Right ventricle myocardium superior (tissue), 1 donor: ENCODE measurements around the gene RHOBTB1. TPM values are rescaled to one million over a fixed set of nuclear protein-coding genes. Genes with fewer than 3 reads are reported as not detected.

Experiments used
- ATAC-seq: fragments of 200-7000 bp; cut with Tn5 transposase; one replicate; pipeline ENCODE4 v1.9.1; 2020; ENCODE audit warnings: mild to moderate bottlenecking; ENCODE audit not compliant: poor library complexity
- DNase-seq: peaks from one replicate; pipeline ENCODE4 v3.0.0-alpha.2; 2020
- intact Hi-C: fragments of 100-400 bp; cut with DNase I; formaldehyde crosslinking; loops from one replicate; pipeline ENCODE4 v1.11.2; 2022
- total RNA-seq: library from RNA; stranded (reverse); fragmentation: NEBNext Ultra II Directional; extraction: Animal tissue kit (Norgen Biotek cat#: 25700); gene quantifications from one replicate; pipeline ENCODE4 v1.2.1, GENCODE V29; 2021
- donor health status: DM: no; HTN: yes; CAD: no; lungs with severe emphysema.

Gene RHOBTB1
- total RNA-seq, 1 donor from 2014 or later: 13.0 TPM

DNA sequence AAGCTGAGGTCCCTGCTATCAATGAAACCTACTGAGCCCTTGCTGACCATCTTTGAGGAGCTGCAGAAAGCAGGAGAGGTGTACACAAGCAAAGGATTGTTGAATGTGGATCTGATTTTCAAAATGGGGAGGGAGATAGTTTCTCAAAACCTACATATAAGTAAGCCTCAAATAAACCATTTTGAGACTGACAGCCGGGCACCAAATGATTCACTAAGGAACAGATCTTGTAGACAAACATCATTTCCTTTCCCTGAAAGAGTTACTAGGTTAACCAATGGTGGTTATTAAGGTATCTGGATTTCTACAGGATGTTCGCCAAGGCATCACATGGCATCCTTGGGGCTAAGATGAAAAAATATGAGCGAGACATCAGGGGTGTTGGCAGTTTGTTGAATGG, 24.5 kb upstream of the RHOBTB1 start:
- DNase-seq (no peak), ATAC-seq (no peak)
- intact Hi-C loops: no loop called here

DNA sequence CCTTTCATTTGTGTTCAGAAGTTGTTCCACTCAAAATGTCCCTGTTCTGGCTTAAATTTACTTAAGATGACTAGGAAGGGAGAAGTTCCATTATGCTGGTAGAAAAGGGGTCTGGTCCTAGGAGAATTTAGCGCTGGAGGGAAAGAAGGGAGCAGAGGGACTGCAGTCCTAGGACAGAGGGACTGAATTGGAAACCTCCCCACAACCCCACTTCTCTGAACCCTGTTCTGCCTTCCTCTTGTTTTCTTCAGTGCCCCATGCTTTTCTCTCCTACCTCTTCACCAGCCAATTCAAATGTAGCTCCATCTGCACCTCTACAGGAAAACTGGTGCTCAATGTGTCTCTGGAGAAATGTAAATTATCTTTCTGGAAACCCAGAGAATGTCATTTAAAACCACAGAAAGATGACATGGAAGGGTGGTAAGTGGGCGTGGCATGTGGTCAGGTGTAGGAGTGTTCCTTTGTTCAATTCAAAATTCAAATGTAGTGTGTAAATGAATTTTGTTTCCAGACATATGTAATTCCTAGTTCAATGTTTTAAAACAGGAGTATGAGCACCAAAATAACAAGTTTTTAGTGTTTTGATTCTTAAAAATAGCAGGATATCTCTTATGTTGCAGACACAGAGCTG, 24.0 kb upstream of the RHOBTB1 start:
- intact Hi-C loops: no loop called here
- ATAC-seq (no peak), DNase-seq (no peak)

DNA sequence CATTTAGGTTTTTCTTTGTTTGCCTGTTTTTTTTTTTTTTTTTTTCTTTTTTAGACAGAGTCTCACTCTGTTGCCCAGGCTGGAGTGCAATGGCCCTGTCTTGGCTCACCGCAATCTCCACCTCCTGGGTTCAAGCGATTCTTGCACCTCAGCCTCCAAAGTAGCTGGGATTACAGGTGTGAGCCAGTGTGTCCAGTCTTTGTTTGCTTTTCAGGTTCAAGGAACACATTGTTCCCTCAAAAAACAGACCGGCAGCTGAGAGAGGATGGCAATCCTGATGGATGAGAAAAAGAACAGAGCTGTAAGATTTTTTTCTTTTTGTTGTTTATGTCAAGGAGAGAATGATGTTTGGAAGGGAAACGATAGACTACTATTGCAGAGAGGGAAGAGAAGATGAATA, 23.3 kb upstream of the RHOBTB1 start:
- intact Hi-C loops: no loop called here
- ATAC-seq: no peak
- DNase-seq: no peak

DNA sequence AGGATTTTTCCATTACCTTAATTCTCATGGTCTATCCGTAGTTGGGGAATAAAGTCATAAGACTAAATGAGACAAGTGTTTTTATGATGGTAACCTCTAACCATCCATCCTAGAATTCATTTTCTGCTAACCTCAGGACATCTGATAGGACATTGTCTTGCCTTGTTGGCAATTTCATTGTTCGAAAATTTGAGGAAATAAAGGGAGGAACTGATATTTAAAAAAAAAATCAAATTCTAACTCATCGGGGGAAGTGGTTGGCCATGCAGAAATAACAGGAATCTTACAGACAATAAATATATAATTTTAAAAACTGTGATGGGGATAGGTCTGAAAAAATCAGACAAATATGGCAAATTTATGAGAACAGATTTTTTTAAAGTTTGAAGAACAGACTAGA, 21.7 kb upstream of the RHOBTB1 start:
- intact Hi-C loops: loop anchor here (2.0 kb wide), 1 partner anchor 149 kb away; no protein-coding TSS in a partner anchor
- ATAC-seq: no peak
- DNase-seq: no peak

DNA sequence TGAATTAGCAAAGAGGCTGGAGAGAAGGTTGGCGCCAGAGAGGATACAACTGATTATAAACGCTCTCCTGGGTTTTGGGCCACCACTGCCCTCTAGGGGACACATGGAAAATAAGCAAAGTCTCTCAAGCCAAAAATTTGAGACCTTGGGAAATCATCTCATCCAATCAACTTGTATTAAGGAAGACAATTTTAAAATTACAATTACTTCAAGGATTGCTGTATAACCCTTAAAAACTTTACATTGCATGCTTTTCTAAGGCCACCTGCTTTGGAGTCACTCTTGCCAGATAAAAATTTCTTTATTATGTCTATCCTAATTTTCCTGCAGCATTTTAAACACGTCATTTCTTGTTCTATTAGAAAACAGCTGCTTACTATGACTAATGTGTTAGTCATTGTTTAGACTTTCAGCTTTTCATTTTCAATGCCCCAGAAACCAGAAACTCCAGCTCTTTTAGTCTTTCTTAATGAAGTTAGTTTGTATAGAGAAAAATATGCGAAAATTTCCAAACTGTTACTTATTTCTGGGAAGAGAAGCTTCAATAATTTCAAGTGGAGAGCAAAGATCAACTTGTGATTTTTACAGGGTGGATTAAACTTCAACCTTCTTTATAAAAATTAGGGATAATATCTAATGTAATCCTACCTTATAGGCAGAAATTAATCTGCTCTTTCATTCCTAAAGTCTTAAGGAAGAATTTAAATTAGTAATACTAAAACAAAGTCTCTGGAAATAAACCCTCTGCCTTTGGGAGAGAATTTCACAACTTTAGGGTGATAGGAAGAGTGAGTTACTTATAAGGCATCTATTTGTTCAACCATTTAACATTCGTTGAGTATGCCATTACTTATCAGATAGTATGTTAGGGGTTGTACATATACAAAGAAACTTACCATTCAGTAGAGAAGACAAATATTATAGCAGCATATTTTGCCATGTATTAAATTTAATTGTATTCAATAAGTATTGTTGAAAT, 20.6 kb upstream of the RHOBTB1 start:
- peak; percentile 93 for ATAC-seq
- intact Hi-C loops: loop anchor here (2.0 to 5.0 kb wide), 2 partner anchors 82 to 148 kb away; no protein-coding TSS in a partner anchor
- DNase-seq: peak; percentile 59

DNA sequence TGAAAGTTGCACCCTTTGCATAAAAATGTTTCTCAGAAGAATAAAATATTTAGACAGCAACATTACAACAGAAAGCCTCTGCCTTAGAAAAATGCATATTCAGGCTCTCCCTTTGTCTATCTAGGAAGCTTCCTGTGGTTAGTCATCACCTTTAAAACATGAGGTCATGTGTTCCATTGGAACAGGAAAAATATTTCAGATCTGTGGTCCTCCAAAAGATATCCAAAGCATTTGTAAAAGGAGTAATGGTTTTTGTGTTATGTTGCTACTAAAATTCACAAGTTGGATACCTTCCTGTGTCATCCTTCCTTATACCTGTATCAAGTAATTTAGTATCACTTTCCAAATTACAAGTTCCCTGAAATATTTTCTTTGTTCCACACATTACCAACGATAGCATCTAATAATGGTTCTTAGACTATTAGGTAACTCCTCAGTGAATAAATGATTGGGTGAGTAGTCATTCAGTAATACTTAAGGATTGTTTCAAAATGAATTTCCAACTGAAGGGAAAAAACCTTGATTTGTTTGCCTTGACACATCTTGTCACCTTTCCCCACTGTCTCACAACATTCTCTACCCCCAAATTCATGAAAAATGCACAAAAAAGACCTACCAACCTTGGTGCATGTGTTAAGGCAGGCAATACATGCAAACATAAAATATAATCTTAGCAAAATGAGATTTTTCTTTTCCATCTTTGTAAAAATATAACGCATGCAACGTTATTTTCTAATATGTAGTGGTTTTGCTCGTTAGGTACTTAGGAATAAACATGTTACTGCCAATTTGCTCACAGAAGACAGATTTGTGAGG, 19.7 kb upstream of the RHOBTB1 start:
- DNase-seq (no peak), ATAC-seq (no peak)
- intact Hi-C loops: loop anchor here (2.0 to 5.0 kb wide), 2 partner anchors 81 to 147 kb away; no protein-coding TSS in a partner anchor

DNA sequence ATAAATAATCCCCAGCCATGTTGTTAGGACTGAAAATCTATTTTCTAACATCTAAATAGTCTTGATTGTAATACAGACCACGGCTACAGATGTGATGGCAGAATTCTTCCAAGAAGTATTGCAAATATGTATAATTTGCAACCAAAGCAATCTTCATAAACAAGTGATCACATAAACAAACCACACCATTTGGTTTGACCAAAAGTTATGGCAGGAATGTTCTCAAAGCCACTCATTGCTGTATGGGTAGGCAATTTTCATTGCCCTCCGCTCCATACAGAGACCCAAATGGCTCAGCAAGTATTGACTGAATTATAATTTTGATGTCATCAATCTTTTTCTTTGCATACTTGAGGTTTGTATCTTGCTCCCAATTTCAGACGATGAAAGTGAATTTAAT, 19.0 kb upstream of the RHOBTB1 start:
- intact Hi-C loops: loop anchor here (5.0 kb wide), 1 partner anchor 81 kb away; no protein-coding TSS in a partner anchor
- no peak for ATAC-seq

DNA sequence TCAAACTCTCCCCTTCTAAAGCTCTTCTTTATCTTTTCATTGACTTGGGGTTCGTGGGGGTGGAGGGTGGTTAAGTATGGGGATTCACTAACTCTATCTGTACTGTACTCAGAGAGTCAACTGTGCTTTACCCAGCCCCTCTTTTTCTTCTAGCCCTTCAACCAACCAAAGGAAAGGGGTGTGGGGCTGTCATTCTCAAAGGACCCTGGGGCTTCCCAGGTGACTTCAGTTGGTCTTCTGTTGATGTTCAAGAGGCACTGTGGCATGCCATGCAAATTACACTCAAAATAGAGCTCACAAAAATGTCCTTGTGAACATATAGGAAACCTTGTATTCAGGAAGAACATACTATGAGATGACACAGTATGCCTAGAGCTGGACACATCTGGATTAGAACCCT, 16.9 kb upstream of the RHOBTB1 start:
- DNase-seq (no peak), ATAC-seq (no peak)
- intact Hi-C loops: loop anchor here (5.0 kb wide), 1 partner anchor 79 kb away; no protein-coding TSS in a partner anchor

More for the DNA sequence above, 19.0 kb upstream of the RHOBTB1 start:
- no peak for DNase-seq

DNA sequence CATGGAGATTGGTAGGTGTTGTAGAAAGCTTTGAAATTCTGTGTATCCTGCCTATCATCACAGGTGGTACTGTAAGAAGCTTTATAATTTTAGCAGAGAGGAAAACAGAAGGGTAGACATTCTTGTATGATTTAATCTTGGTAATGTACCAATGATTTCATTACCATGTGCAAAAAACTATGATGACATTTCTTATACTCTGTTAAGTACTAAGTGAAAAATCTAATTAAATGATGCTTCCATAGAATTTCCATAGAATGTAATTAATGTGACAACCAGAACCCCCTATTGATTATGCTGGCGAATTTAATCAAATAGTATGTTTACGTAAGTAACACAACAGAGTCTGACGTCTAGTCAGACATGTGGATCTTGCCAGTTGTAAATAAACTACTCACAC, 16.0 kb upstream of the RHOBTB1 start:
- intact Hi-C loops: loop anchor here (5.0 kb wide), 1 partner anchor 78 kb away; no protein-coding TSS in a partner anchor
- ATAC-seq (no peak), DNase-seq (no peak)

DNA sequence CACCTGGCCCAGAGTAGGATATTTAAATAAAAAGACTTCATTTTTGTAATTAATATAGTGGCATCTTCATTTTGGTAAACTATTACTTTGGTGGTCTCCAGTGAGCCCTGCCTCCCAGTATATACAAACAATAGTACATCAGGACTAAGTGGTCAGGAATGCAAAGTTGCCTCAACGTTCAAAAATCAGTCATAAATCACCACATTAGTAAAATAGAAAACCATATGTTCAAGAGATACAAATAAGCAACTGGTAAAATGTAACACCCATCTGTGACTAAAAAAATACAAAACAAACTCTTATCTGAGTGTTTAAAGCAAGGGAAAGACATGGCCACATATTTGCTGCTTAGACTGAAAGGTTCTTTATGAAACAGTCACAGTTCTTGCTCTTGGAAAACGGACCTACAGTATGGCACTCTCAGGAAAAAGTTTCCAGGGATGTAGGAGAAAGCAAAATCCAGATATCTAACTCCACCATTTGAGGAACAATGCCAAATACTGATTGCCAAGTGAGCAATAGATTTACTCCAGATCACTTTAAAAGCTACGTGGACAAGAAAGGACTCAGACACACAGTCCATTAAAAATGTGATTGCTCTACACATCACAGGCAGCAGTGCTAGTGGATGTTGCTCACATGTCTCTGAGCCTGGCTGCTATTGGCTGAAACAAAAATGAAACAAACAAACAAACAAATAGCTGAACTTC, 15.1 kb upstream of the RHOBTB1 start:
- DNase-seq: no peak
- intact Hi-C loops: no loop called here
- ATAC-seq: no peak

DNA sequence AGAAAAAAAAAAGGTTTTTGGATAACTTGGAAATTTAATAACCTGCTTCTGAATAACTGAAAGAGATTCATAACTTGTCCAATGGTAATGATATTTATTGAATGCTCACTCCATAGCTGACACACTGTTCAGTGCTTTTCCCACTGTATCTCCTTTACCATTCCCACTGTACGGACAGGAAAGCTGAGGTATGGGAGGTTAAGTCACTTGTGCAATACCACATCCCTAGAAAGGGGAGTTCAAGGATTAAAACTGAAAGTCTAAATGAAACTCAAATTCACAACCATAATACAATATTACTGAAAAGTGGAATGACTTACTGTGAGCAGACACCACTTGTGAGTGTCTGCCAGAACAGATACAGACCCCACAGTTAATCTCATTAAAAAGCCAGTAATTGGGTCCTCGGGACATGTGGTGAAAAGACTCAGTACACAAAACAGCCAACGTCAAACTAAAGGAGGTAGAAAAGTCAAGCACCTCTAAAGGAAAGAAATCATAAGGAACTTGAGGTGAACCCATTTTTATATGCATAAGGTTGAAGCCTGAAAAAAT, 13.8 kb upstream of the RHOBTB1 start:
- DNase-seq: no peak
- no peak for ATAC-seq
- intact Hi-C loops: no loop called here

DNA sequence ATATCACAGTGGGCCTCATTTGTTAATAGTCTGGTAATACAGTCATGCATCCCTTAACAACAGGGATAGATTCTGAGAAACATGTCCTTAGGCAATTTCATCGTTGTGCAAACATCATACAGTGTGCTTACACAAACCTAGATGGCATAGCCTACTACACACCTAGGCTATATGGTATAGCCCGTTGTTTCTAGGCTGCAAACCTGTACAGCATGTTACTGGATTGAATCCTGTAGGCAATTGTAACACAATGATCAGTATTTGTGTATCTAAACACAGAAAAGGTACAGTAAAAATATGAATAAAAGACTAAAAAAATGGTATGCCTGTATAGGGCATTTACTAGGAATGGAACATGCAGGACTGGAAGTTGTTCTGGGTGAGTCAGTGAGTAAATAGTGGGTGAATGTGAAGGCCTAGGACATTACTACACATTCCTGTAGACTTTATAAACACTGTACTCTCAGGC, 12.0 kb upstream of the RHOBTB1 start:
- intact Hi-C loops: no loop called here
- ATAC-seq: no peak
- no peak for DNase-seq

DNA sequence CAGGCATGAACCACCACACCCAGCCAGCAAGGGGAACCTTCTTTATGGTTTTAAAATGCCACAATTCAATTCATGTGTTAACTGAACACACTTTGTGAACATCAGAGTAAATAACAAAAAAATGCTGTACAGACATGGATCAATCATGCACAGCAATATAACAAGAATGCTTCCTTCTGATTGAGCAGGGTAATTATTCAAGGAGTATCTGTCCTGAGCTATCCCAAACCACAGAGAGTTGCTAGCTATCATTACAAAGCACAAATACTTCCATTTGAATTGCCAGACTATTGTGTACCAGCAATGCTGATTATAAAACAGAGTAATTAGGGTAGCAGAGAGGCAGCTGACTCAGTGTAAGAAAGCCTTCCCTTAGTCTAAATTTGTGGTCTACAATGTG, 11.3 kb upstream of the RHOBTB1 start:
- intact Hi-C loops: no loop called here
- DNase-seq: no peak
- ATAC-seq: no peak

DNA sequence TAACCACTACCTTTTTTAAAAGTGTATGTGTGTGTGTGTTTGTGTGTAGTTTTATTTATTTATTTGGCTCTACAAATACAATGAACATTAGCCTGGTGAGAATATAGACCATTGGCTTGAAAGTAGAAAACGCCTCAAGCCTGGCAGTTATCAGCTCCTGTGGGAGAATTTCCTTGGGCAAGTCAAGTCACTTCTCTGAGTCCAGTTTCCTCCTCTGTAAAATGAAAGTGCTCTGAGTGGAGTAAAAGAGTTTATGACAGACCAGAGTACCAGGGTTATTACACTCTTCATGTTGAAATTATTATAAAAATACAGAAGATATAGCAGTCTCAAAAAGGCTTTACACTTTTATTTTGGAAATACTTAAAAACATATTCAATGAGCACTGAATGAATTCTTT, 10.1 kb upstream of the RHOBTB1 start:
- ATAC-seq: no peak
- intact Hi-C loops: no loop called here
- DNase-seq: no peak

DNA sequence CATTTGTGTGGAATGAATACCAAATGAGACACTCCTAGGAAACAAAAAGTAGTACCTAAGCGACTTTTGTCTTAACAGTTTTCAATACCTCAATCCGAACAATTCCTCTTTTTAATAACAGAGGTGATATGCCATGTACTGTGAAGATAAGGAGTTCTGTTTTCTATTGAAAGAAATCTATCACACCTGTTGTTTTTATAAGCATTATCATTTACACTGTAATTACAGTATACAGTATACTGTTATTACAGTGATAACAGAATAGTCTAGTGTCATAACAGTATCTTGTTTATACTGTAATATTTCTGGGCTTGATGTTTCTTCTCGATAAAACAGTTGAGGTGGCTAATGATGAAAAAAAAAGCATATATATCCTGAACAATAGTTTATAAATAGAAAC, 9.4 kb upstream of the RHOBTB1 start:
- DNase-seq (no peak), ATAC-seq (no peak)
- intact Hi-C loops: no loop called here

DNA sequence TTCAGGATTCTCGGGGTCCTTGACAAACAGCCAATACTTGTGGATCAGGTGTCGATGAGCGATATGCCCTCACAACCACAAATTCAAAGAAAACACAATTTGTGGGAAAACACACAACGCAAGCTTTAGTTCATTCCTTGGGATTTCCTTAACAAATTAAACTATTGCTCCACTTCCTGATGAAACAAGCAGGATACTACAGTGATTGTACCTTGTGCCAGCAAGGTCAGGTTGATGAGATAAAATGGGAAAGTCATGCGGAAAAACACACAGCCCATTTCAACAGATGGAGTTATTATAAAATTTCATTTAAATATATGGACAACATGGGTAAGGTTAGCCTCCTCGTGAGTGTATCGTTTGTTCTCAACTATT, 8.8 kb upstream of the RHOBTB1 start:
- intact Hi-C loops: no loop called here
- DNase-seq (no peak), ATAC-seq (no peak)

DNA sequence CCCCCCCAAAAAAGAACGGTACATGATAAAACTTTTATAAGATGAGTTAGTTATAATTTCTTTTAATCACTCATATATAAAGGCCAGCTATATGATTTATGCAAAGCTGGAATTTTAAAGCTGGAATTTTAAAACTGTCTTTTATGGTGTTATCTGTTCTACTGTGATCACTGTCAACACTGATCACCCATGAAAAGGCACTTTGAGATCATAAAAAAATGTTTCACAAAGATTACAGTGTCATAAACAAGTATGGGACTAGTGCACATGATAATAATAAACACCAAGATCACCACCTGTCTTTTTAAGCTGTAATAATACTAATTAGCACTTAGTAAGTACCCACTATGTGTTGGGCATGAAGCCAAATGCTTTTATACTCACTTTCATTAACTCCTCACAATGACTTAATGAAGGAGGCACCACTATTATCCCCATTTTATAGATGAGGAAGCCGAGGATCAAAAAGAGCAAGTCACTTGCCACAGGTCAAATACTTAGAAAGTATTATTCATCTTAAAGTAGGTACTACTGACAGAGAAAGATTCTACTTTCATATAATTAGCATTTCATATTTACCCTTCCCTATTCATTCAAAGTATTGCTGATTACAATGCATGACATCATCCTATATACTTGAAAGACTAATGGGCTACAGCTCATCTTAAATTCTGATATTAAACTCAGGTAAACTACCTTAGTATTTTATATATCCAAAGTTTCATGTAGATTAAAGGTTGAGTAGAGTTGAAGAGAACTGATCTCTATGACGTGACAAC, 8.3 kb upstream of the RHOBTB1 start:
- DNase-seq: no peak
- intact Hi-C loops: no loop called here

More for the DNA sequence above, 8.3 kb upstream of the RHOBTB1 start:
- no peak for ATAC-seq
